ENCODE measurements around the gene MIS18A. TPM values are rescaled to one million over a fixed set of nuclear protein-coding genes. Genes with fewer than 3 reads are reported as not detected.

MIS18A gene
- total and polyA plus RNA-seq, 4 donors, result 1.1 to 10.1 (median 2.6) TPM

DNA sequence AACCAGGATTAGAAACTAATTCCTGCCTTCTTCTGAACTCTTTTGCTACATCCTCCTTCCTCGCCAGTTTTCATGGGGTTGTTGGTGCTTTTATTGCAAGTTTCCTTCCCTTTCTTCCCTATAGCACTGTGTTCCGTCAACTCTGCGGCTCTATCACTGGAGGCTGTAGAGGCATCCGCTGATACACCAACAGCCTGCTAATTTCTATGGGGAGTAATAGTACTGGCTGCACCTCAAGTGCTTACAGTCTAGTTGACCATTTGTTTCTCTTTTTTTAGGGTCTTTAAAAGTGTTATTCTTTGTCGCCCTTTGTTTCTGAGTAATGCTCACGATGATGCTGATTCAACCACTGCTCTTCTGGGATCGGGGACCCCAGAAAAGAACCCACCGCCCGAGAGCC is 746 bp downstream of the MIS18A start:
- H3K27me3 ChIP-seq (ENCODE audit: control insufficient read depth in 4 of 4, insufficient read depth in 4 of 4, low read length in 3 of 4), result no peaks in the 10 kb centered on the region
- peak overlapping the region; percentile 80 to 95 (median 86) for H3K4me3 ChIP-seq (ENCODE audit: low read depth in 1 of 3, low read length in 3 of 3)
- no peak for TF ChIP-seq GABPA (IDR thresholded peaks at IDR 0.05 in 1 of 2, conservative IDR thresholded peaks at IDR 0.05 in 1 of 2)
- TF ChIP-seq JUND (IDR thresholded peaks at IDR 0.05), result no peak
- TF ChIP-seq, protein P1, sequence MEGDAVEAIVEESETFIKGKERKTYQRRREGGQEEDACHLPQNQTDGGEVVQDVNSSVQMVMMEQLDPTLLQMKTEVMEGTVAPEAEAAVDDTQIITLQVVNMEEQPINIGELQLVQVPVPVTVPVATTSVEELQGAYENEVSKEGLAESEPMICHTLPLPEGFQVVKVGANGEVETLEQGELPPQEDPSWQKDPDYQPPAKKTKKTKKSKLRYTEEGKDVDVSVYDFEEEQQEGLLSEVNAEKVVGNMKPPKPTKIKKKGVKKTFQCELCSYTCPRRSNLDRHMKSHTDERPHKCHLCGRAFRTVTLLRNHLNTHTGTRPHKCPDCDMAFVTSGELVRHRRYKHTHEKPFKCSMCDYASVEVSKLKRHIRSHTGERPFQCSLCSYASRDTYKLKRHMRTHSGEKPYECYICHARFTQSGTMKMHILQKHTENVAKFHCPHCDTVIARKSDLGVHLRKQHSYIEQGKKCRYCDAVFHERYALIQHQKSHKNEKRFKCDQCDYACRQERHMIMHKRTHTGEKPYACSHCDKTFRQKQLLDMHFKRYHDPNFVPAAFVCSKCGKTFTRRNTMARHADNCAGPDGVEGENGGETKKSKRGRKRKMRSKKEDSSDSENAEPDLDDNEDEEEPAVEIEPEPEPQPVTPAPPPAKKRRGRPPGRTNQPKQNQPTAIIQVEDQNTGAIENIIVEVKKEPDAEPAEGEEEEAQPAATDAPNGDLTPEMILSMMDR (IDR thresholded peaks at IDR 0.05; ENCODE audit: low read depth, low read length, missing input control), result no peak
- no peak for TF ChIP-seq NR2F2 (IDR thresholded peaks at IDR 0.05)
- TF ChIP-seq, protein P2, sequence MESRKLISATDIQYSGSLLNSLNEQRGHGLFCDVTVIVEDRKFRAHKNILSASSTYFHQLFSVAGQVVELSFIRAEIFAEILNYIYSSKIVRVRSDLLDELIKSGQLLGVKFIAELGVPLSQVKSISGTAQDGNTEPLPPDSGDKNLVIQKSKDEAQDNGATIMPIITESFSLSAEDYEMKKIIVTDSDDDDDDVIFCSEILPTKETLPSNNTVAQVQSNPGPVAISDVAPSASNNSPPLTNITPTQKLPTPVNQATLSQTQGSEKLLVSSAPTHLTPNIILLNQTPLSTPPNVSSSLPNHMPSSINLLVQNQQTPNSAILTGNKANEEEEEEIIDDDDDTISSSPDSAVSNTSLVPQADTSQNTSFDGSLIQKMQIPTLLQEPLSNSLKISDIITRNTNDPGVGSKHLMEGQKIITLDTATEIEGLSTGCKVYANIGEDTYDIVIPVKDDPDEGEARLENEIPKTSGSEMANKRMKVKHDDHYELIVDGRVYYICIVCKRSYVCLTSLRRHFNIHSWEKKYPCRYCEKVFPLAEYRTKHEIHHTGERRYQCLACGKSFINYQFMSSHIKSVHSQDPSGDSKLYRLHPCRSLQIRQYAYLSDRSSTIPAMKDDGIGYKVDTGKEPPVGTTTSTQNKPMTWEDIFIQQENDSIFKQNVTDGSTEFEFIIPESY (IDR thresholded peaks at IDR 0.05), result no peak
- no peak for TF ChIP-seq EGR1 (IDR thresholded peaks at IDR 0.05; ENCODE audit: low read depth in 2 of 2)
- no peak for TF ChIP-seq YY1 (IDR thresholded peaks at IDR 0.05)
- TF ChIP-seq, protein P3, sequence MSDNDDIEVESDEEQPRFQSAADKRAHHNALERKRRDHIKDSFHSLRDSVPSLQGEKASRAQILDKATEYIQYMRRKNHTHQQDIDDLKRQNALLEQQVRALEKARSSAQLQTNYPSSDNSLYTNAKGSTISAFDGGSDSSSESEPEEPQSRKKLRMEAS (IDR thresholded peaks at IDR 0.05), result no peak
- no peak for TF ChIP-seq SP1 (IDR thresholded peaks at IDR 0.05)
- no peak for TF ChIP-seq RXRA (IDR thresholded peaks at IDR 0.05)
- no peak for TF ChIP-seq HNF4G (IDR thresholded peaks at IDR 0.05)
- peaks cover 7 to 21% (median 17%) of the 10 kb centered on the region in 4 donors for H3K4me1 ChIP-seq (ENCODE audit: control insufficient read depth in 4 of 4, insufficient read depth in 4 of 4, low read length in 3 of 4)
- H3K9ac ChIP-seq (ENCODE audit: low read depth in 1 of 2, low read length in 2 of 2), result no peak overlapping the region
- DNase-seq (ENCODE audit: low spot score), result no peak
- H3K27ac ChIP-seq (ENCODE audit: low read depth in 1 of 2, low read length in 2 of 2), result no peak overlapping the region
- no peaks in the 10 kb centered on the region for H3K9me3 ChIP-seq (ENCODE audit: control insufficient read depth in 4 of 4, low read length in 3 of 4)
- WGBS, result 8% methylated on average over 9 of the region's 9 CpGs
- H3K36me3 ChIP-seq (ENCODE audit: control insufficient read depth in 4 of 4, insufficient read depth in 3 of 4, low read depth in 1 of 4, low read length in 3 of 4), result peaks cover 0 to 3% (median 0%) of the 10 kb centered on the region in 4 donors

DNA sequence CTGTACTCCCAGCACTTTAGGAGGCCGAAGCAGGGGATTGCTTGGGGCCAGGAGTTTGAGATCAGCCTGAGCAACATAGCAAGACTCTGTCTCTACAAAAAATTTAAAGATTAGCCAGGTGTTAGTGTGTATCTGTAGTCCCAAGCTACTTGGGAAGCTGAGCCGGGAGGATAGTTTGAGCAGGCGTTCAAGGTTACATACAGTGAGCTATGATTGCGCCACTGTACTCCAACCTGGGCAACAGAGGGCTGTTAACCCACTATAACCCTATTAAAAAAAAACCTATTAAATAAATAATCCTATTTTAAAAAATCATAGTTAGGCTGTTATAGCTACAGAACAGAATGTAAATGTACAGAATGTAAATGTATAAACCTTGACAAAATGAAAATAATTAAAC is 2.2 kb downstream of the MIS18A start:
- WGBS, result 71% methylated on average over 4 of the region's 4 CpGs
- H3K9ac ChIP-seq (ENCODE audit: low read depth in 1 of 2, low read length in 2 of 2), result no peak overlapping the region

More for the DNA sequence above, 2.2 kb downstream of the MIS18A start:
- Histone ChIP-seq H3K4me3 (ENCODE audit: low read depth in 1 of 3, low read length in 3 of 3) (no peak overlapping the region), H3K9me3 (ENCODE audit: control insufficient read depth in 4 of 4, low read length in 3 of 4) (no peaks in the 10 kb centered on the region), H3K4me1 (ENCODE audit: control insufficient read depth in 4 of 4, insufficient read depth in 4 of 4, low read length in 3 of 4) (peaks cover 7 to 21% (median 17%) of the 10 kb centered on the region in 4 donors), H3K27me3 (ENCODE audit: control insufficient read depth in 4 of 4, insufficient read depth in 4 of 4, low read length in 3 of 4) (no peaks in the 10 kb centered on the region), H3K27ac (ENCODE audit: low read depth in 1 of 2, low read length in 2 of 2) (no peak overlapping the region), H3K36me3 (ENCODE audit: control insufficient read depth in 4 of 4, insufficient read depth in 3 of 4, low read depth in 1 of 4, low read length in 3 of 4) (peaks cover 0 to 6% (median 3%) of the 10 kb centered on the region in 4 donors)
- TF ChIP-seq, protein P1 (IDR thresholded peaks at IDR 0.05; ENCODE audit: low read depth, low read length, missing input control), result no peak
- TF ChIP-seq, protein P2 (IDR thresholded peaks at IDR 0.05), result no peak
- no peak for TF ChIP-seq FOXA2 (IDR thresholded peaks at IDR 0.05)
- TF ChIP-seq NR2F2 (IDR thresholded peaks at IDR 0.05), result no peak
- no peak for TF ChIP-seq SP1 (IDR thresholded peaks at IDR 0.05)
- no peak for TF ChIP-seq RAD21 (IDR thresholded peaks at IDR 0.05)
- TF ChIP-seq, protein P4, sequence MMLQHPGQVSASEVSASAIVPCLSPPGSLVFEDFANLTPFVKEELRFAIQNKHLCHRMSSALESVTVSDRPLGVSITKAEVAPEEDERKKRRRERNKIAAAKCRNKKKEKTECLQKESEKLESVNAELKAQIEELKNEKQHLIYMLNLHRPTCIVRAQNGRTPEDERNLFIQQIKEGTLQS (IDR thresholded peaks at IDR 0.05), result no peak
- TF ChIP-seq YY1 (IDR thresholded peaks at IDR 0.05), result no peak
- no peak for TF ChIP-seq HNF4A (conservative IDR thresholded peaks at IDR 0.05)
- no peak for TF ChIP-seq TAF1 (conservative IDR thresholded peaks at IDR 0.05)
- no peak for TF ChIP-seq GABPA (IDR thresholded peaks at IDR 0.05 in 1 of 2, conservative IDR thresholded peaks at IDR 0.05 in 1 of 2)
- TF ChIP-seq EGR1 (IDR thresholded peaks at IDR 0.05; ENCODE audit: low read depth in 2 of 2), result no peak
- TF ChIP-seq, protein P5, sequence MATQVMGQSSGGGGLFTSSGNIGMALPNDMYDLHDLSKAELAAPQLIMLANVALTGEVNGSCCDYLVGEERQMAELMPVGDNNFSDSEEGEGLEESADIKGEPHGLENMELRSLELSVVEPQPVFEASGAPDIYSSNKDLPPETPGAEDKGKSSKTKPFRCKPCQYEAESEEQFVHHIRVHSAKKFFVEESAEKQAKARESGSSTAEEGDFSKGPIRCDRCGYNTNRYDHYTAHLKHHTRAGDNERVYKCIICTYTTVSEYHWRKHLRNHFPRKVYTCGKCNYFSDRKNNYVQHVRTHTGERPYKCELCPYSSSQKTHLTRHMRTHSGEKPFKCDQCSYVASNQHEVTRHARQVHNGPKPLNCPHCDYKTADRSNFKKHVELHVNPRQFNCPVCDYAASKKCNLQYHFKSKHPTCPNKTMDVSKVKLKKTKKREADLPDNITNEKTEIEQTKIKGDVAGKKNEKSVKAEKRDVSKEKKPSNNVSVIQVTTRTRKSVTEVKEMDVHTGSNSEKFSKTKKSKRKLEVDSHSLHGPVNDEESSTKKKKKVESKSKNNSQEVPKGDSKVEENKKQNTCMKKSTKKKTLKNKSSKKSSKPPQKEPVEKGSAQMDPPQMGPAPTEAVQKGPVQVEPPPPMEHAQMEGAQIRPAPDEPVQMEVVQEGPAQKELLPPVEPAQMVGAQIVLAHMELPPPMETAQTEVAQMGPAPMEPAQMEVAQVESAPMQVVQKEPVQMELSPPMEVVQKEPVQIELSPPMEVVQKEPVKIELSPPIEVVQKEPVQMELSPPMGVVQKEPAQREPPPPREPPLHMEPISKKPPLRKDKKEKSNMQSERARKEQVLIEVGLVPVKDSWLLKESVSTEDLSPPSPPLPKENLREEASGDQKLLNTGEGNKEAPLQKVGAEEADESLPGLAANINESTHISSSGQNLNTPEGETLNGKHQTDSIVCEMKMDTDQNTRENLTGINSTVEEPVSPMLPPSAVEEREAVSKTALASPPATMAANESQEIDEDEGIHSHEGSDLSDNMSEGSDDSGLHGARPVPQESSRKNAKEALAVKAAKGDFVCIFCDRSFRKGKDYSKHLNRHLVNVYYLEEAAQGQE (IDR thresholded peaks at IDR 0.05), result no peak
- no peak for TF ChIP-seq RXRA (IDR thresholded peaks at IDR 0.05)
- no peak for TF ChIP-seq JUND (IDR thresholded peaks at IDR 0.05)
- TF ChIP-seq, protein P3 (IDR thresholded peaks at IDR 0.05), result no peak
- no peak for TF ChIP-seq FOXA1 (IDR thresholded peaks at IDR 0.05)
- DNase-seq (ENCODE audit: low spot score), result no peak

Data from liver (tissue), 9 donors.